H1 (cell line): ENCODE results near the gene MATR3. TPM values are rescaled to one million over a fixed set of nuclear protein-coding genes. Genes with fewer than 3 reads are reported as not detected.
A peak's percentile ranks its signal among the peaks of the same experiment; 100 is the strongest.

Experiments
- BACH1 ChIP-seq: IDR thresholded peaks from 2 replicates; pipeline ENCODE4 v1.6.1; 2012; ENCODE audit warnings: low read length, improper control_type of control experiment
- BCL11A ChIP-seq, 2 experiments: IDR thresholded peaks; one replicate each; pipeline ENCODE4 v1.6.1; 2011; ENCODE audit warnings: low read depth in 2 of 2, low read length in 2 of 2, mild to moderate bottlenecking in 2 of 2
- GTF2F1 ChIP-seq: IDR thresholded peaks from 2 replicates; pipeline ENCODE4 v1.6.1; 2012; ENCODE audit warnings: low read depth, low read length, improper control_type of control experiment, borderline replicate concordance
- HDAC6 ChIP-seq: IDR thresholded peaks from one replicate; pipeline ENCODE4 v1.7.1; 2012; ENCODE audit warnings: low read depth, mild to moderate bottlenecking, inconsistent platforms, low read length, moderate library complexity
- NANOG ChIP-seq: IDR thresholded peaks from 2 replicates; pipeline ENCODE4 v1.6.1; 2011; ENCODE audit warnings: low read length, low read depth, mild to moderate bottlenecking, inconsistent platforms; ENCODE audit not compliant: insufficient read depth, poor library complexity, severe bottlenecking
- POLR2AphosphoS5 ChIP-seq: IDR thresholded peaks from 2 replicates; pipeline ENCODE4 v1.6.1; 2011; ENCODE audit warnings: low read depth, low read length
- RAD21 ChIP-seq, 2 experiments: IDR thresholded peaks in 1 of 2; conservative IDR thresholded peaks in 1 of 2; 2 replicates each; pipeline ENCODE4 v1.6.1; 2011; ENCODE audit warnings: low read depth in 2 of 2, low read length in 2 of 2, improper control_type of control experiment in 1 of 2, inconsistent platforms in 1 of 2, mild to moderate bottlenecking in 1 of 2, moderate library complexity in 1 of 2
- RNF2 ChIP-seq: fragments of 200-900, 300-1000 bp; sonication (generic); IDR thresholded peaks from 2 replicates; pipeline ENCODE4 v1.7.1; 2016; ENCODE audit warnings: borderline replicate concordance, low read depth, mild to moderate bottlenecking, antibody characterized with exemption, low read length; ENCODE audit not compliant: poor library complexity, severe bottlenecking; ENCODE audit errors: missing control alignments
- SAP30 ChIP-seq: fragments of 300-600 bp; sonication (generic); IDR thresholded peaks from 2 replicates; pipeline ENCODE4 v1.7.1; 2012; ENCODE audit warnings: low read length, moderate library complexity, mild to moderate bottlenecking, inconsistent platforms; ENCODE audit not compliant: insufficient read depth, insufficient replicate concordance
- TBP ChIP-seq: IDR thresholded peaks from 2 replicates; pipeline ENCODE4 v1.6.1; 2011; ENCODE audit warnings: low read depth, low read length, improper control_type of control experiment
- polyA plus RNA-seq, 7 experiments: library from polyadenylated mRNA; depleted of rRNA in 3 of 7; stranded (reverse) in 5 of 7; unstranded in 2 of 7; fragments of >200 nt in 5 of 7; fragments of 200-250 nt in 2 of 7; gene quantifications; 1 replicate in 5 of 7; 2 replicates in 1 of 7; 4 replicates in 1 of 7; pipeline versions ENCODE4 v1.2.1 to v1.2.3, GENCODE V29; 2011 to 2013; ENCODE audit warnings: missing spikeins in 2 of 7, mixed read lengths in 2 of 7
- total RNA-seq: library from RNA; stranded (reverse); fragmentation: NEBNext Ultra II Directional; extraction: Animal tissue kit (Norgen Biotek cat#: 25700); gene quantifications from 2 replicates; pipeline ENCODE4 v1.2.1, GENCODE V29; 2021
- TF ChIP-seq, protein P1 (sequence below): IDR thresholded peaks from 2 replicates; pipeline ENCODE4 v1.6.1; 2012; ENCODE audit warnings: inconsistent platforms

Gene MATR3
- total and polyA plus RNA-seq, 2 of the 8 experiments (the other 6 are each of a cell fraction or from before 2014, with no cell fraction given) = 116 to 389 TPM

DNA sequence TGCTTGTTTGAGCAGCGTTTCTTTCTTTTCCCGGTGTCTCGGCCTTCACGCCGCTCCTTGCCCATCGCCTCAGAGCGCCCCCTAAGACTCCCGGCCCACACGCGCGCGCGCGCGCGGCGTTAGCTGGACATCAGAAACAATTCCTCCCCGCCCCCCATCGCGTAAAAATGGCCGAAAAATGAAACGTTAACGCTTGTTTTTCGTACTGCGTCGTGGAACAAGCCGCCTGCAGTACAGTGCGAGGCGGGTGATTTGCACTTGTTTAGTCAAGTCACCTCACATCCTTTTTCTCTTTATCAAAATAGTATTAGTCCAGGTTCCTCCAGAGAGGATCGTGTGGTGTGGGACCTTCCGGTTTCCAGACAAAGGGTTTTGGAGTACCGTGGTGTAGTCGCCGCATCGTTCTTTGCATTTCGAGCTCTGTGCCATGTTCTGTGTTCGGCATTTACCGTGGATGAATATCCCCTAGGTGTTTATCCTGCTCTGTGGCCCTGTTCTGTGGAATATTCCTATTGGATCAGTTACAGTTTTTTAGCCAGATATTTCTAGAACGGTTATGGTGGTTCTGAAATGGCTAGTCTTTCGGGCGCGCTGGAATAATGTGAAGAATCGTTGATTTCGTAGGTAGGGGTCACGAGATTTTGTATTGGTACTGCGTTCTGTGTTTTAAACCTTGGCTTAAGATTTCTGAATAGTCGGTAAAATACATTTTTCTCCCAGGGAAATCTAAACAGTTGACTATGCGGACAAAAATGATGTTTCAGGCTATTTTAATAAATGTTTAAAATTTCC is 1.0 kb downstream of the MATR3 start (continued):
- TF ChIP-seq GTF2F1 (no peak), NANOG (no peak), RAD21 (IDR thresholded peaks at IDR 0.05 in 1 of 2, conservative IDR thresholded peaks at IDR 0.05 in 1 of 2; ENCODE audit: low read depth in 2 of 2, low read length in 2 of 2) (no peak), RNF2 (no peak), SAP30 (peak; percentile 69), BCL11A (IDR thresholded peaks at IDR 0.05; ENCODE audit: low read depth in 2 of 2, low read length in 2 of 2) (no peak), HDAC6 (no peak), BACH1 (no peak), POLR2AphosphoS5 (peak; percentile 65; the same call in 1 of the 2 replicates), TBP (peak; percentile 73)
- TF ChIP-seq, protein P1, sequence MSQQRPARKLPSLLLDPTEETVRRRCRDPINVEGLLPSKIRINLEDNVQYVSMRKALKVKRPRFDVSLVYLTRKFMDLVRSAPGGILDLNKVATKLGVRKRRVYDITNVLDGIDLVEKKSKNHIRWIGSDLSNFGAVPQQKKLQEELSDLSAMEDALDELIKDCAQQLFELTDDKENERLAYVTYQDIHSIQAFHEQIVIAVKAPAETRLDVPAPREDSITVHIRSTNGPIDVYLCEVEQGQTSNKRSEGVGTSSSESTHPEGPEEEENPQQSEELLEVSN = no peak
